Activated CD8-positive, alpha-beta T cell treated with anti-CD3 and anti-CD28 coated beads for 36 hours (primary cell): Measurements from ENCODE around the gene SNCB. TPM values are rescaled to one million over a fixed set of nuclear protein-coding genes. Genes with fewer than 3 reads are reported as not detected.

Experiments used
- ATAC-seq: fragments of 200-7000 bp; cut with Tn5 transposase; one replicate; pipeline ENCODE4 v1.10.0; 2021; ENCODE audit warnings: mild to moderate bottlenecking, moderate library complexity
- CTCF ChIA-PET: fragments of 350-600 bp; sonication (Branson Sonifier 250); formaldehyde crosslinking; loops from one replicate; lab custom pipeline; 2021; ENCODE audit warnings: antibody characterized with exemption; lab: Charles Lee
- POLR2A ChIA-PET: fragments of 350-600 bp; sonication (Branson Sonifier 250); formaldehyde crosslinking; loops from one replicate; lab custom pipeline; 2021; ENCODE audit warnings: antibody characterized with exemption; lab: Charles Lee
- DNase-seq: peaks from one replicate; pipeline ENCODE4 v3.0.0-alpha.2; 2020
- H3K27ac Mint-ChIP-seq: one replicate; pipeline ENCODE4 v1.8.0; 2021; ENCODE audit warnings: mild to moderate bottlenecking, mixed read lengths
- H3K27me3 Mint-ChIP-seq: one replicate; pipeline ENCODE4 v1.8.0; 2021; ENCODE audit warnings: mixed read lengths
- H3K36me3 Mint-ChIP-seq: one replicate; pipeline ENCODE4 v1.8.0; 2021; ENCODE audit warnings: low read depth, mixed read lengths
- H3K4me1 Mint-ChIP-seq: one replicate; pipeline ENCODE4 v1.8.0; 2021; ENCODE audit warnings: low read depth, mixed read lengths
- H3K4me3 Mint-ChIP-seq: one replicate; pipeline ENCODE4 v1.8.0; 2021; ENCODE audit warnings: mild to moderate bottlenecking, moderate library complexity, mixed read lengths
- H3K9me3 Mint-ChIP-seq: one replicate; pipeline ENCODE4 v1.8.0; 2021; ENCODE audit warnings: mixed read lengths
- intact Hi-C: fragments of 100-400 bp; cut with micrococcal nuclease; formaldehyde crosslinking; loops from one replicate; pipeline ENCODE4 v1.10.0; 2022
- total RNA-seq, 2 experiments: library from RNA; stranded (reverse); gene quantifications; one replicate each; pipeline ENCODE4 v1.2.3, GENCODE V29; 2021
- TF ChIP-seq, protein P1 (sequence below): fragments of 200-600 bp; IDR thresholded peaks from one replicate; pipeline ENCODE4 v1.8.0; 2022; ENCODE audit warnings: antibody characterized with exemption, mild to moderate bottlenecking

Gene SNCB
- total RNA-seq, 2 experiments from 2014 or later: 0.69 to 0.79 TPM

DNA sequence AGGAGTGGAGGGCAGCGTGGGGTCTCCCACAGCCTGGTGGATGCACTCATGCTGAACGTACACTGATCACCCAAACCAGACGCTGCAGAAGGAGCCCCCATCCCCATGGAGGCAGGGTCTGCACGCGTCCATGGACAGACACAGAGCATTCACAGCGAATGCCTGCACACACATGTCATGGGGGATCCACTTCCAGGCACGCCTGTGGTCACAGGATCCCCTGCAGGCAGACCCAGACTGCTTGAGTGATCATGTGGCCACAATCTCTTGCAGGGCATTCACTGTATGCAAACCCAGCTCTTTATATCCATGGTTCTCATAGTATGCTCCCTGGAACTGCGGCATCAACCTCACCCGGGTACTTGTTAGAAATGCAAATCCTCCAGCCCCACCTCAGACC lies 5.4 kb downstream of the SNCB start:
- ChIA-PET CTCF (interaction anchor here (0.9 to 1.0 kb wide), 2 partner anchors 36 to 52 kb away, joined by 3 read pairs; no protein-coding TSS in a partner anchor), POLR2A (no interaction called here)
- no peak for DNase-seq
- TF ChIP-seq, protein P1, sequence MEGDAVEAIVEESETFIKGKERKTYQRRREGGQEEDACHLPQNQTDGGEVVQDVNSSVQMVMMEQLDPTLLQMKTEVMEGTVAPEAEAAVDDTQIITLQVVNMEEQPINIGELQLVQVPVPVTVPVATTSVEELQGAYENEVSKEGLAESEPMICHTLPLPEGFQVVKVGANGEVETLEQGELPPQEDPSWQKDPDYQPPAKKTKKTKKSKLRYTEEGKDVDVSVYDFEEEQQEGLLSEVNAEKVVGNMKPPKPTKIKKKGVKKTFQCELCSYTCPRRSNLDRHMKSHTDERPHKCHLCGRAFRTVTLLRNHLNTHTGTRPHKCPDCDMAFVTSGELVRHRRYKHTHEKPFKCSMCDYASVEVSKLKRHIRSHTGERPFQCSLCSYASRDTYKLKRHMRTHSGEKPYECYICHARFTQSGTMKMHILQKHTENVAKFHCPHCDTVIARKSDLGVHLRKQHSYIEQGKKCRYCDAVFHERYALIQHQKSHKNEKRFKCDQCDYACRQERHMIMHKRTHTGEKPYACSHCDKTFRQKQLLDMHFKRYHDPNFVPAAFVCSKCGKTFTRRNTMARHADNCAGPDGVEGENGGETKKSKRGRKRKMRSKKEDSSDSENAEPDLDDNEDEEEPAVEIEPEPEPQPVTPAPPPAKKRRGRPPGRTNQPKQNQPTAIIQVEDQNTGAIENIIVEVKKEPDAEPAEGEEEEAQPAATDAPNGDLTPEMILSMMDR: no peak
- Mint-ChIP-seq H3K9me3 (no peaks in the 10 kb centered on the region), H3K4me1 (peaks cover 15% of the 10 kb centered on the region), H3K36me3 (no peaks in the 10 kb centered on the region), H3K4me3 (no peak overlapping the region), H3K27me3 (peaks cover 52% of the 10 kb centered on the region), H3K27ac (no peak overlapping the region)
- intact Hi-C loops: no loop called here
- ATAC-seq: no peak

DNA sequence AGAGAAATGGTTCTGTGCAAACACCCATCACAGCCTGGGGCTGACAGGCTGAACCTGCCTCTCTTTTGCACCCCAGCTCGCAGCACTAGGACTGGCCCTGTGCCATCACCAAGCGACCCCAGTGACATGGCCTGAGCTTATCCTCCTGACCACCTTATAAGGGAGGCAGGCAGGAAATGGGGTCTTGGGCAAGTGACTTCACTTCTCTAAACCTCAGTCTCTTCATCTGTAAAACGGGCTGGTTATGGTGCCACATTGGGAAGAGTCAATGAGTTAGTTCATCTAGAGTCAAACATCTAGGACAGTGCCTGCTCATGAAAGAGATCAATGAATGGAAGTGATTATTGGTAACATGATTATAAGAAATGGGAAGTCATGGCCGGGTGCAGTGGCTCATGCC lies 6.2 kb downstream of the SNCB start:
- H3K36me3 Mint-ChIP-seq: no peaks in the 10 kb centered on the region
- CTCF ChIA-PET: no interaction called here
- no peak overlapping the region for H3K27ac Mint-ChIP-seq
- POLR2A ChIA-PET: no interaction called here
- ATAC-seq: no peak
- no peak for DNase-seq
- intact Hi-C loops: no loop called here
- H3K9me3 Mint-ChIP-seq: no peaks in the 10 kb centered on the region
- peaks cover 17% of the 10 kb centered on the region for H3K4me1 Mint-ChIP-seq
- H3K27me3 Mint-ChIP-seq: peaks cover 52% of the 10 kb centered on the region
- no peak overlapping the region for H3K4me3 Mint-ChIP-seq
- TF ChIP-seq, protein P1: no peak

GRCh38 chr5:176621661-176622079 lies 8.7 kb downstream of the SNCB start:
- H3K27ac Mint-ChIP-seq: no peak overlapping the region
- H3K27me3 Mint-ChIP-seq: peaks cover 56% of the 10 kb centered on the region
- intact Hi-C loops: no loop called here
- H3K36me3 Mint-ChIP-seq: no peaks in the 10 kb centered on the region
- H3K4me1 Mint-ChIP-seq: peaks cover 19% of the 10 kb centered on the region
- POLR2A ChIA-PET: interaction anchor here (0.8 to 1.3 kb wide), 3 partner anchors 9 to 26 kb away, joined by 3 to 4 read pairs (median 3); partner anchors contain the start of genes EIF4E1B and SNCB
- DNase-seq (no peak), ATAC-seq (no peak)
- TF ChIP-seq, protein P1: no peak
- no peak overlapping the region for H3K4me3 Mint-ChIP-seq
- H3K9me3 Mint-ChIP-seq: no peaks in the 10 kb centered on the region
- CTCF ChIA-PET: interaction anchor here (1.3 to 2.2 kb wide), 4 partner anchors 9 to 38 kb away, joined by 4 to 9 read pairs (median 8); partner anchors contain the start of genes EIF4E1B and SNCB

DNA sequence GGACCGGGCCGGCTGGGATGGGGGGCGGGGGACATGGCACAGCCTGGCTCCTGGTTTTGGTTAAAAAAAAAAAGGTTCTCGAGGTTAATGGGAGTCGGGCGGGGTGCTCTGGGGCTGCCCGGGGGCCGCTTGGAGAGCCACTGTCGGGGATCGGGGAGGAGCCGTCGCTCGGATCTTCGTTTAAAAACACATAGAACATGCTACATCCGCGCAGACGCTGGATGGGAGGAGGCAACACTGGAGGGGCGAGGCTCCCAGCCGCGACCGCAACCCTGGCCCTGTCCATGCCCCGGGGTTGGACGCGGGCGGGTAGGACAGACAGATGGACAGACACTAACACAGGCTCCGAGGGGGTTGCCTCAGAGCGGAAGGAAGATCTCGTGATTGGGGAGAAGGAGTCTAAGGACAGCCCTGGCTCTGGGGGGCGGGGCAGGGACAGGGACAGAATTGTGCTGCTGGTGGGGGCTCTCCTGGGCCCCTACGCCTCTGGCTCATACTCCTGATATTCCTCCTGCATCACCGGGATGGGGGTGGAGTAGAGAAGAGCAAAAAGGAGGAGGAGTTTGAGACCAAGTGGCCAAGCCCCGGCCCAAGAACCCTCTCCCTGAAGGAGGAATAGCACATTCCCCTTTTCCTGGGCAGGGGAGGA lies 9.9 kb downstream of the SNCB start:
- intact Hi-C loops: no loop called here
- Mint-ChIP-seq H3K9me3 (no peaks in the 10 kb centered on the region), H3K4me3 (peak overlapping the region; percentile 5), H3K4me1 (peaks cover 19% of the 10 kb centered on the region), H3K27ac (no peak overlapping the region), H3K36me3 (no peaks in the 10 kb centered on the region), H3K27me3 (peaks cover 58% of the 10 kb centered on the region)
- no peak for ATAC-seq
- TF ChIP-seq, protein P1: no peak
- DNase-seq: peak; percentile 31
- ChIA-PET POLR2A (interaction anchor here (1.1 kb wide), 1 partner anchor 25 kb away, joined by 3 read pairs; no protein-coding TSS in a partner anchor), CTCF (interaction anchor here (1.0 to 2.2 kb wide), 4 partner anchors 10 to 41 kb away, joined by 3 to 9 read pairs (median 8); partner anchors contain the start of genes EIF4E1B and SNCB)
